Measurements from ENCODE around the gene EXD2. TPM values are rescaled to one million over a fixed set of nuclear protein-coding genes. Genes with fewer than 3 reads are reported as not detected.

Gene EXD2
- total RNA-seq, 1 donor from 2014 or later: 6.9 TPM

DNA sequence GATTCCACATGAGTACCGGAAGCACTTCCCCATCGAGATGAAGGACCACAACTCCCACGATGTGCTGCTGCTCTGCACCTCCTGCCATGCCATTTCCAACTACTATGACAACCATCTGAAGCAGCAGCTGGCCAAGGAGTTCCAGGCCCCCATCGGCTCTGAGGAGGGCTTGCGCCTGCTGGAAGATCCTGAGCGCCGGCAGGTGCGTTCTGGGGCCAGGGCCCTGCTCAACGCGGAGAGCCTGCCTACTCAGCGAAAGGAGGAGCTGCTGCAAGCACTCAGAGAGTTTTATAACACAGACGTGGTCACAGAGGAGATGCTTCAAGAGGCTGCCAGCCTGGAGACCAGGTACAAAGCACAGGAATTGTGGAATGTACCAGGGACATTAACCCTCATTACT, 46.3 kb downstream of the EXD2 start:
- ATAC-seq (ENCODE audit: low read depth) (no peak), DNase-seq (no peak)
- ChIA-PET CTCF (no interaction called here), POLR2A (no interaction called here)
- no peak for TF ChIP-seq CTCF (IDR thresholded peaks at IDR 0.05)
- intact Hi-C loops (cut with micrococcal nuclease): no loop called here
- no peak overlapping the region for H3K4me3 Mint-ChIP-seq
- H3K4me1 Mint-ChIP-seq: no peaks in the 10 kb centered on the region
- H3K9me3 Mint-ChIP-seq: no peaks in the 10 kb centered on the region
- H3K27me3 Mint-ChIP-seq: no peaks in the 10 kb centered on the region
- H3K27ac Mint-ChIP-seq: no peak overlapping the region
- H3K36me3 Mint-ChIP-seq (ENCODE audit: low read depth): peaks cover 68% of the 10 kb centered on the region

DNA sequence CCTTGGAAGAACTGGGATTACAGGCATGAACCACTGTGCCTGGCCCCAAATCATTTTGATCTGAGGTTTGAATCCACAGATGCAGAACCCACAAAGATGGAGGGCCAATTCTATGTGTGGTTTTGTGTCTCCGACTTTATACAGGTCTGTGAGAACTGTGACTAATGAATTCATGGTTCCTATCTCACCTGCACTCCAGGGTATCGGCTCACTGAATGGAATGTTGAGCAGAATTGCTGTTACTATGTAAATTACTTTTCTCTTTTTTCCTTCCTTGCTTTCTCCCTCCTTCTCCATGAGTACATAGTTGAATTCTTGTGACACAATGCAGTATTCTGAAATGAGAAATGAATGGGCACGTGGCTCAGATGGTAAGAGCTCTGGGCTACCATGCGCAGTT, 47.6 kb downstream of the EXD2 start:
- H3K4me1 Mint-ChIP-seq: no peaks in the 10 kb centered on the region
- H3K4me3 Mint-ChIP-seq: no peak overlapping the region
- no peak for TF ChIP-seq CTCF (IDR thresholded peaks at IDR 0.05)
- POLR2A ChIA-PET: no interaction called here
- H3K27ac Mint-ChIP-seq: no peak overlapping the region
- CTCF ChIA-PET: interaction anchor here (0.7 to 5.2 kb wide), 2 partner anchors 223 to 236 kb away, joined by 3 to 124 read pairs; no protein-coding TSS in a partner anchor
- no peak for DNase-seq
- no peak for ATAC-seq (ENCODE audit: low read depth)
- H3K36me3 Mint-ChIP-seq (ENCODE audit: low read depth): peaks cover 65% of the 10 kb centered on the region
- intact Hi-C loops (cut with micrococcal nuclease): no loop called here
- H3K9me3 Mint-ChIP-seq: no peaks in the 10 kb centered on the region
- no peaks in the 10 kb centered on the region for H3K27me3 Mint-ChIP-seq

- Mint-ChIP-seq H3K36me3 (ENCODE audit: low read depth) (peaks cover 50% of the 10 kb centered on the region), H3K4me3 (no peak overlapping the region), H3K9me3 (no peaks in the 10 kb centered on the region), H3K4me1 (no peaks in the 10 kb centered on the region), H3K27ac (no peak overlapping the region), H3K27me3 (no peaks in the 10 kb centered on the region)
- no peak for TF ChIP-seq CTCF (IDR thresholded peaks at IDR 0.05)
- ChIA-PET POLR2A (no interaction called here), CTCF (interaction anchor here (3.8 to 5.2 kb wide), 2 partner anchors 221 to 334 kb away, joined by 54 to 124 read pairs; partner anchors contain the start of gene CCDC177)
- intact Hi-C loops (cut with micrococcal nuclease): no loop called here
- no peak for ATAC-seq (ENCODE audit: low read depth)
- DNase-seq: no peak
Measured at GRCh38 chr14:69240527-69241173, 49.4 kb downstream of the EXD2 start.

DNA sequence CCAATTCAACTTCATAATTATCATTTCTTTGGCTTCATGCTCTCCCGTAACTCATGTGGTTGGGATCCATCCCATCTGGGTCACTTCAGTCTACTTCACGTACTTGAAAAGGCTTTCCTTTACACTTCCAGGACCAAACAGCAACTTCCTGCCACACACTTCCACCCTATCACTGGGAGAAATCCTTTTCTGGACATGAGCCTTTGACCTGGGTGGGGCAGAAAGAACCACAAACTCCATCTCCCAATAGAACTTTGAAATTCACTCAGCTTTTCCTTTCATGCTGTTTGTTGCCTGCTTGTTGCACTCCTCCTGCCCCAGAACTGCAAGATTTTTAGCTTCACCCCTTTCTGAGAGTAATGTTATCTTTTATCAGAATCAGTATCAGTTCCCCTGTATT, 50.3 kb downstream of the EXD2 start:
- H3K4me3 Mint-ChIP-seq: no peak overlapping the region
- no peak overlapping the region for H3K27ac Mint-ChIP-seq
- H3K4me1 Mint-ChIP-seq: no peaks in the 10 kb centered on the region
- ATAC-seq (ENCODE audit: low read depth) (no peak), DNase-seq (no peak)
- CTCF ChIA-PET: interaction anchor here (1.0 to 5.2 kb wide), 6 partner anchors 10 to 333 kb away, joined by 3 to 124 read pairs (median 6); partner anchors contain the start of gene CCDC177
- TF ChIP-seq CTCF (IDR thresholded peaks at IDR 0.05): no peak
- POLR2A ChIA-PET: no interaction called here
- intact Hi-C loops (cut with micrococcal nuclease): no loop called here
- peaks cover 42% of the 10 kb centered on the region for H3K36me3 Mint-ChIP-seq (ENCODE audit: low read depth)
- no peaks in the 10 kb centered on the region for H3K27me3 Mint-ChIP-seq
- no peaks in the 10 kb centered on the region for H3K9me3 Mint-ChIP-seq

DNA sequence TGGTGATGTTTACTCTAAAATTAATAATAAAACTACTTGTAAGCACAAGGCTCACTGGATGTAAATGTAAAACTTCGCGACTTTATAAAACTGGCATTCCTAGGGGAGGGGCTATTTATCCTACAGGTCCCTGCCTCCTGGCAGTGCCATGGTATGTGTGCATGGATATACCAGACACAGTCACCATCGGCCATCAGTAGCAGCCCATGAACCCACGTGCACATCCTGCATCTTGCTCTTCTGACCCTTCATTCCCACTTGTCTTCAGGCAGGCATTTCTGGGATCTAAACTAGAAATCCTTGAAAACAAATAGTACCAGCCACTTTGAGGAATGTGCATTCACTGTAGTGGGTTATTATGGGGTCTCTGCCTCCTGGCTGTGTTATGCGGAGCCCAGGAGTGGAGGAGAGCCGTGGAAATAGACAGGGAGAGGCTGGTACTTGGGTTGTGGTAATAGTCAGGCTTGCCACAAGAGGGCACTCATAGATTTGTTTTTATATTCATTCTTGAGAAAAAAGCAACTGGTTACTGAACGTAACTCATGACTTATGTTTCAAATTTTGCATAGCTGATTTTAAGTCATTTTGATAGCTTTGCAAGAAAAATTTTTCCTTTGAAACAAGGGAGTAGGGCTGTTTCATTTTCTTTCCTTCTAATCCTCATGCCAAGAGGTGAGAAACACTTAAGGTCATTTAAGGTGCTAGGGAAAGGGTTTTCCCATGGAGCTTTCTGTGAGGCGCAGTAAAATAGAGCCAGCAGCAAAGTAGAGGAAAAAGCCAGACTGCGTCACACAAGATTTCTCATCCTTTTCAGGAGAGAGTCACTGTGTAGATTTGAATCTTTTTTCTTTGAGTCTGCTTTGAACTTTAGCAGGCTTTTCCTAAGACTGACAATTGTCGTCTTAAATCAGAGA, 51.3 kb downstream of the EXD2 start:
- Mint-ChIP-seq H3K27me3 (peaks cover 4% of the 10 kb centered on the region), H3K27ac (no peak overlapping the region), H3K36me3 (ENCODE audit: low read depth) (peaks cover 32% of the 10 kb centered on the region), H3K4me3 (no peak overlapping the region), H3K9me3 (no peaks in the 10 kb centered on the region), H3K4me1 (no peaks in the 10 kb centered on the region)
- ATAC-seq (ENCODE audit: low read depth) (peak; percentile 67), DNase-seq (no peak)
- no peak for TF ChIP-seq CTCF (IDR thresholded peaks at IDR 0.05)
- ChIA-PET CTCF (interaction anchor here (0.6 to 5.2 kb wide), 20 partner anchors 10 to 337 kb away, joined by 3 to 124 read pairs (median 4); partner anchors contain the start of gene CCDC177), POLR2A (interaction anchor here (0.6 kb wide), 1 partner anchor 61 kb away, joined by 7 read pairs; no protein-coding TSS in a partner anchor)
- intact Hi-C loops (cut with micrococcal nuclease): loop anchor here (1.0 to 2.0 kb wide), 5 partner anchors 113 to 484 kb away; partner anchors contain the start of gene CCDC177

All from activated B cell treated with CpG ODN at 0.5 μM for 24 hours (primary cell).